ENCODE measurements around the gene MPL. TPM values are rescaled to one million over a fixed set of nuclear protein-coding genes. Genes with fewer than 3 reads are reported as not detected.

The MPL gene
- polyA plus RNA-seq, 10 donors = 0.07 to 0.36 (median 0.13) TPM; not detected in 3

Other genes starting within 250 kb of the MPL start
- gene EBNA1BP2, start 165.5 kb upstream of the MPL start, polyA plus RNA-seq (ENCODE audit: insufficient read length in 10 of 10) = 10 to 100 TPM; 29.9 to 47.7 (median 34.7) TPM
- under 1 TPM; 0.11 to 0.88 (median 0.21) TPM for gene CFAP57, start 165.5 kb upstream of the MPL start, polyA plus RNA-seq (ENCODE audit: insufficient read length in 10 of 10)
- gene TMEM125, start 67.8 kb upstream of the MPL start, polyA plus RNA-seq (ENCODE audit: insufficient read length in 10 of 10) = 1 to 10 TPM in 1 of 10 donors, under 1 TPM in 1, not detected in 8; 0.41 to 1.5 TPM
- under 1 TPM in 3 of 10 donors, not detected in 7; 0.13 to 0.49 (median 0.37) TPM for gene C1orf210, start 52.2 kb upstream of the MPL start, polyA plus RNA-seq (ENCODE audit: insufficient read length in 10 of 10)
- 10 to 100 TPM; 29.3 to 58.5 (median 42.2) TPM for gene TIE1, start 36.8 kb upstream of the MPL start, polyA plus RNA-seq (ENCODE audit: insufficient read length in 10 of 10)
- gene CDC20, start 21.2 kb downstream of the MPL start, polyA plus RNA-seq (ENCODE audit: insufficient read length in 10 of 10) = 10 to 100 TPM; 11.7 to 33.1 (median 19.3) TPM
- gene ELOVL1, start 30.2 kb downstream of the MPL start, polyA plus RNA-seq (ENCODE audit: insufficient read length in 10 of 10) = 10 to 100 TPM; 30.6 to 50.2 (median 36.4) TPM
- 10 to 100 TPM; 23.3 to 31.8 (median 28.5) TPM for gene MED8, start 52.0 kb downstream of the MPL start, polyA plus RNA-seq (ENCODE audit: insufficient read length in 10 of 10)
- gene SZT2, start 52.1 kb downstream of the MPL start, polyA plus RNA-seq (ENCODE audit: insufficient read length in 10 of 10) = 10 to 100 TPM; 10.1 to 22.0 (median 13.6) TPM
- 10 to 100 TPM; 14.1 to 25.4 (median 18.8) TPM for gene HYI, start 116.1 kb downstream of the MPL start, polyA plus RNA-seq (ENCODE audit: insufficient read length in 10 of 10)
- 10 to 100 TPM; 12.9 to 55.3 (median 17.0) TPM for gene PTPRF, start 193.1 kb downstream of the MPL start, polyA plus RNA-seq (ENCODE audit: insufficient read length in 10 of 10)